Stimulated activated CD4-positive, alpha-beta T cell treated with anti-CD3 and anti-CD28 coated beads, Interleukin-1b, Interleukin-23, amount 100 ng/mL, for 24 hours (primary cell): Measurements from ENCODE around the gene RHOB.
"Not testable (repeated sequence)": the region's sequence is repeated elsewhere in the genome, so short reads cannot be mapped to it uniquely, and the experiment has no call there.

Source experiments
- DNase-seq, 4 experiments: peaks; one replicate each; pipeline ENCODE4 v3.0.0-alpha.2; 2020; ENCODE audit warnings: low read depth in 4 of 4, low spot score in 1 of 4

Gene RHOB

GRCh38 chr2:20488782-20489181 is 41.9 kb downstream of the RHOB start:
- DNase-seq, result no peak

GRCh38 chr2:20490300-20491181 is 43.7 kb downstream of the RHOB start:
- no peak for DNase-seq

GRCh38 chr2:20491739-20492531 is 45.1 kb downstream of the RHOB start:
- no peak for DNase-seq

- DNase-seq, result not testable (repeated sequence)
Measured at GRCh38 chr2:20493095-20493494, 46.2 kb downstream of the RHOB start.

GRCh38 chr2:20494241-20494640 is 47.4 kb downstream of the RHOB start:
- DNase-seq, result no peak

GRCh38 chr2:20496076-20496872 is 49.4 kb downstream of the RHOB start:
- DNase-seq, result no peak

GRCh38 chr2:20496942-20497341 is 50.1 kb downstream of the RHOB start:
- no peak for DNase-seq
